Amniotic epithelial cell (primary cell): ENCODE measurements around the gene PRSS56.

Experiments
- DNase-seq: peaks from one replicate; pipeline ENCODE4 v3.0.0-alpha.2; 2010; ENCODE audit warnings: low read depth

The PRSS56 gene

GRCh38 chr2:232519581-232520438 lies at the start of gene PRSS56:
TSS of gene PRSS56 (plus strand) at chr2:232520388. CDS start at chr2:232520599, 211 bp downstream.
- no peak for DNase-seq

- peak; percentile 18 for DNase-seq
Observed at GRCh38 chr2:232473467-232473890, 46.7 kb upstream of the PRSS56 start.

GRCh38 chr2:232476045-232476444 lies 44.1 kb upstream of the PRSS56 start:
- DNase-seq = no peak

DNA sequence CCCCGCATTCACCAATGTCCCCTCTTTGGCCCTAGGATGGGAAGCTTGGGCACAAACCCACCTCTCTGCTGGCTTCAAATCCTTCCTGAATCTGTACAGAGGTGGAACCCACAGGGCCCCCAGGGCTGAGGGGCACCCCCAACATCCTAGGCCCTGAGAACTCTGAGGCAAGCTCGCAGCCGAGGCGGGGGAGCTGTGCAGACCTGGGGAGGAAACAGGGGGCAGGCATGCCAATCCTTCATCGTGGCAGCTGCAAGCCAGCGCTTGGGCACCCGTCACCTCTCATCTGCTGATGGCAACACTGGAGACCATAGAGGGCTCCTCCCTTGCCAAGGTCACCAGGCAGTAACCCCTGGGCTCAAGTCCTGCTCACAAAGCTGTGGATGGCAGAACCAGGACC lies 43.4 kb upstream of the PRSS56 start:
- no peak for DNase-seq

- DNase-seq = no peak
Observed at GRCh38 chr2:232477751-232478510, 42.3 kb upstream of the PRSS56 start.

GRCh38 chr2:232478571-232479340 lies 41.4 kb upstream of the PRSS56 start:
- DNase-seq = no peak

DNA sequence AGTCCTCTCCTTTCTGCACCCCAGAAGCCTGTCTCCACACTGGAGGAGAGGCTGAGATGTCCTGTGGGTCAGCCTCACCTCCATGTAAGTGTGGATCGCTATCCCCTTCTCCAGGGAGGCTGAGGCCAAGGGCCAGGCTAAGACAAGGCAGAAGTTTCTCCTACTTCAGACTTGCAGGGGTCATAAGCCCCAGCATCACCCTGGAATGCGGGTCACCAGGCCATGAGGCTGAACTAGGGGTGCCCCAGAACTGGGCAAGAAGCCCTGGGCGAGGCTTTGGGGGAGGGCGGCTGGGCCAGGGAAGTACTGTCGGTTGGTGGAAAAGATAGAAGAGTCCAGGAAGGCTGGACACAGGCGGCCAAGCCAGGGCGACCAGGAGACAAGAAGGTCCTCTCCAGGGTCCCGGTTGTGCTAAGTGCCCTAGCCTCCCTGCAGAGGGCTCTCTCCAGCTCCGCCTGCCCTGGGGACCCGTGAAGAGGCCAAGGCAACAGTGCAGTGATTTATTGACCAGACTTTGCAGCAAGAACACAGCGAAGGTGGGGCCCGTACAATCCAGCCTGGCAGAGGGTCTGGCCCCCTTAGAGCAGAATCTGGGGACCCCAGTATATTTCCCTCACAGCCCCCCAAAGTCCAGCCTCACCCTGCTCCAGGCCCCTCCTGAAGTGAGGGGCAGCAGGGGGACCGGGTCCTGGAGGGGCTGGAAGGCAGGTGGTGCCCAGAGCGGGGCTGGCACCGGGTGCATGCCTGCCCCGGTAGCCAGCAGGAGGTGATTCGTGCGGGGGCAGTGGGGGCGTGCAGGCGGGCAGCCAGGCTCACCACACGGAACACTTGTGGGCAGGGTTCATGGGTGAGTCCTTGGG lies 40.6 kb upstream of the PRSS56 start:
- DNase-seq = no peak

DNA sequence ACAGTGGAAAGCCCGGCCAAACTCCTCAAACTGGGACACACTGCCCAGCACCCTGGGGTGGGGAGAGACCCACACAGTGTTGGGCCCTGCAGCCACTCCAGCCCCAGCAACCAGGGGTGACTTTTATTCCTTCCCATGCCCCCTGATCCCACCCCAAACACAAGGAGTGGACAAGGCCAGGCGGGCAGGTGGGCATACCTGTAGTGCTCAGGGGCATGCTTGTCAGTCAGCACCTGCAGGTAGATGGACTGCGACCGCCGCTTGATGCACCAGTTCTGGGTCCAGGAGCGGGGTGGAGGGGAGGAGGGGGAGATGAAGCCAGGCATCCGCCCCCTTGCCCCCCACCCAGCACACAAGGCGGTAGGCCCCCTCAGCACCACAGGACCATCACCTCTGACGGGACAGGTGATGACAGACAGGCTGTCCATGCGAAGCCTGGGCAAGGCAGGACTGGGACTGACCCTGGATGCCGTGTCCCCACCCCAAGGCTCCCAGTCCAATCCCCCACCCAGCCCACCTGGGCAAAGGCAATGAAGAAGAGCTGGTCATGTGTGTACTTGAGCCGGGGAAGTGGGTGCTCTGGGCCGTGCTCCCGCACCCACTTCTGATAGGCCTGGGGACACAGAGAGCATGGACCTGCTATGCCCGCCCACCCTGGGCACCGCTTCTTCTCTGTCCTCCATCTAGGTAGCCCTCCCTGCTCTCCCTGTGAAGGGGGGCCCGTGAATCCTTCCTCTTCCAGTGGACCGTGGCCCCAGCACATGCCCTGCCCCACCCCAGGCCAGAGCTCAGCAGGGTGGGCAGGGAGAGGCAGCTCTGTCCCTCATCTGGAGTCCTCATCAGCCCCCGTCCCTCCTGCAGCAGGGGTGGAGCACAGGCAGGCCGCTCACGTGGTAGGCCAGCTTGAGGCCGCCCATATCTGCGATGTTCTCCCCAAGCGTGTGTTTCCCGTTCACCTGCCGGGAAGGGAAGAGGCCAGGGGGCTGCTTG lies 39.7 kb upstream of the PRSS56 start:
- no peak for DNase-seq

DNA sequence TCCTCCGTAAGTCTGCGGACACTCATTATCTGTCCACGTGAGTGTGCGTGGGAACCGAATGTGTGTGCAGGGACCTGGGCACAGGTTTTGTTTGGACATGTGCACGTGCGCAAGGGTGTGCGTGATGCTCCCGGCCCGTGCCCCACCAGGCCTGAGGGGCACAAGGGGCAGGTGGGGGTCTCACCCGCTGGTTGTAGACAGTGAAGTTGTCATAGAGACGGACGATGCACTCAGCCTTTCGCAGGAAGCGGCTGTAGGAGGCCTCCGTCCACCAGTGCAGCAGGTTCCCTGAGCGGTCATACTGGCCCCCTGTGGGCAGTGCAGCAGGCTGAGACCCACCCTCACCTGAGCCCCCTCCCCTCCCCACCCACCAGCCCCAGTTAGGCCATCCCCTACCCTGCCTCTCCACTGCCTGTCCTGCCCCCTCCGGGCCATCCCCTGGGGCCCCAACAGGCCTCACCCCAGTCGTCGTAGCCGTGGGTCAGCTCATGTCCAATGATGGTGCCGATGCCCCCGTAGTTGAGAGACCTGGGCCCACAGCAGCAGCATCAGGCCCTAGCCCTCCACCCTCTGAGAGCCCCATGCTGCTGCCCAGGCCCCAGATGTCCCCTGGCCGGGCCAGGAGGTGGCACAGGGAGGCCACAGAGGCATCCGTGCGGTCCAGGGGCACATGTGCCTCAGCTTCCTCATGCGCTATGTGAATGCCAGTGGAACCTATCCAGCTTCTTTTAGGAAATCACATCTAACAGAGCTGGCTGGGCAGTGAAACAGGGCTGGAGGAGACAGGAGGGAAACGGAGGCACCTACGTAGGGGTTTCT lies 38.7 kb upstream of the PRSS56 start:
- no peak for DNase-seq

- DNase-seq = no peak
Observed at GRCh38 chr2:232482301-232483238, 37.6 kb upstream of the PRSS56 start.

- no peak for DNase-seq
Observed at GRCh38 chr2:232483311-232483922, 36.8 kb upstream of the PRSS56 start.

GRCh38 chr2:232483923-232484627 lies 36.1 kb upstream of the PRSS56 start:
- DNase-seq = no peak

DNA sequence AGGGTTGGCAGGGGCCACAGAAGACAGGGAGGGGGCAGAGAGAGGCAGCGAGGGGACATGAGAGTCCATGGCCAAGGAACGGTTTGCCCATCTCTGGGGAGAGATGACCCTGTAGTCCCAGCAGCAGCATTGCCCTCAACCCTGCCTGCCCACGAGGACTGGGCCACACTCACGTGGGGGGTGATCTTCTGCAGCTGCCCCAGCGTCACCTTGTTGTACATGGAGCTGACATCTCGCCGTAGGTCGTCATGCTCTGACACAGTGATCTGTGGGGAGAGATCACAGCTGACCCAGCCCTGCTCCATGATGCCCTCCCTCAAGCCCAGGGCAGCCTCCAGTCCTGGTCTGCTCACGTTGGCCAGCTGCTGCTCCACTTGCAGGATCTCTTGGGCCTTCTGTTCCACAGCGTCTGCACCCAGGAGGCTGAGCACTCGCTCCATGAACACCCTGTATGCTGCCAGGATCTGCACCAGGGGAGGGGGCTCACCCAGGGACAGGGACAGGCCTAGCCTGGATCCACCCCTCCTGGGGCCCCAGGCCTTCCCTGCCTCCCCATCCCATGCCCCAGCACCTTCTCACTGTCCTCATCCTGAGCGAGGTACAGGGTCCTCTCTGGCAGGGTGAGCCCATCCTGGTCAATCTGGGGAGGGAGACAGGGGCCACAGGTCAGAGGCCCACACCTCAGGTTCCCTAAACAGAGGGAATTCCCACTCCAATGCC lies 35.4 kb upstream of the PRSS56 start:
- no peak for DNase-seq

- no peak for DNase-seq
Observed at GRCh38 chr2:232485348-232485756, 34.8 kb upstream of the PRSS56 start.

DNA sequence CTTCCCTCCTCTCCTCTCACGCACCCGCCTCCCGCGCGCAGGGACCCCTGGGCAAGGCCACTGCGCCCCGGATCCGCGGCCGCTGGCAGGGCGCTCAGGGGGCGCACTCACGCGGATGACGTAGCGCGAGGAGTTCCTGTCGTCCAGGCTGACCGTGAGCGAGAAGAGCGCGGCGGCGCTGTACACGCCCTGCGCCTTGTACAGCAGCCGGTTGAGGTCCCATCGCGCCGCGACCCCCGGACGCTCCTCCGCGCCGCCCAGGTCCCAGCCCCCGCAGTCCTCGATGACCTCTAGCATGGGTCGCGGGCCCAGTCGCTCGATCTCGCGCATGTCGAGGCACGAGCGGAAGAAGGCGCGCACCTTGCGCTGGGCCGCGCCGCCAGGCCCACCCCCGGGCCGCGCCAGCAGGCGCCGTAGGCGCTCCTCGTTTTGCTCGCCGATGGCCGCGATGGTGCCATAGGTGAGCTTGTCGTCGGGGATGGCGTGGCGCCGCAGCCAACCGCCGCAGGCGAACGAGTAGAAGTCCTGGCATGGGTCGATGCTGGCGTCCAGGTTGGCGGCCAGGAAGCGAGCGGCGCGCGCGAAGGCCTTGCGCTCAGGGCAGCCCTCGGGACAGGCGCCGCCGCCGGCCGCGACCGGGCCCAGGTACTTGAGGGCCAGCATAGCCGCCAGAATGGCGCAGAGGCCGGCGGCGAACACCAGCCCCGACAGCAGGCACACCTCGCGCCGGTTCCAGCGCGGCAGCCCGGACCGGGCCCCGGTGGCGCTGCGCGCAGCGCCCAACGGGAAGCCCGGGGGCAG lies 34.2 kb upstream of the PRSS56 start:
- no peak for DNase-seq
